GM19025 (cell line): Measurements from ENCODE around the gene SEMA3A.
A peak's percentile ranks its signal among the peaks of the same experiment; 100 is the strongest.

Experiments used
- ATAC-seq: cut with Tn5 transposase; IDR thresholded peaks from one replicate; pipeline ENCODE4 v1.9.1; 2021; ENCODE audit warnings: mild to moderate bottlenecking, low read depth, moderate library complexity; ENCODE audit not compliant: unreplicated experiment

Gene SEMA3A

DNA sequence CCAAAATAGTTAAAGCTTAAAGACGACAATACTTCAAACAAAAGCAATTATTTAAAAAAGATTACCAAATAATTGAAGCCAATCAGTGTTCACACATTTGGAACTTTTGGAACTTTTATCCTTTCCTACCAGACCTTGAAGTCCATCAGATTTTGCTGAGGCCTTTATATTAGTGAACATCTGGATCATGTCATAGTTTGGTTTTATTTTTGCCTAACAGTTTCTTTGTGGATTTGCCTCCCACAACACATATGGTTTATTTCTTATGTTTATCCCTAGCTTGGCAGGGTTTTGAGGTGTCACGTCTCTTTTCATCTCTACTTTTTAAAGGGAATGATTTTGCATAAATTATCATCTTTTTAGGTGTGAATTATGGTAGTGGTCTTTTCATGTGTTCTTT, 242.4 kb downstream of the SEMA3A start:
- ATAC-seq, result no peak

- no peak for ATAC-seq
Measured at GRCh38 chr7:83947260-83947659, 247.3 kb downstream of the SEMA3A start.

- no peak for ATAC-seq
Measured at GRCh38 chr7:83946801-83947200, 247.8 kb downstream of the SEMA3A start.

GRCh38 chr7:83941300-83941699, 253.3 kb downstream of the SEMA3A start:
- no peak for ATAC-seq

GRCh38 chr7:83937930-83938329, 256.7 kb downstream of the SEMA3A start:
- no peak for ATAC-seq

GRCh38 chr7:83936056-83936708, 258.4 kb downstream of the SEMA3A start:
- ATAC-seq, result peak; percentile 56

DNA sequence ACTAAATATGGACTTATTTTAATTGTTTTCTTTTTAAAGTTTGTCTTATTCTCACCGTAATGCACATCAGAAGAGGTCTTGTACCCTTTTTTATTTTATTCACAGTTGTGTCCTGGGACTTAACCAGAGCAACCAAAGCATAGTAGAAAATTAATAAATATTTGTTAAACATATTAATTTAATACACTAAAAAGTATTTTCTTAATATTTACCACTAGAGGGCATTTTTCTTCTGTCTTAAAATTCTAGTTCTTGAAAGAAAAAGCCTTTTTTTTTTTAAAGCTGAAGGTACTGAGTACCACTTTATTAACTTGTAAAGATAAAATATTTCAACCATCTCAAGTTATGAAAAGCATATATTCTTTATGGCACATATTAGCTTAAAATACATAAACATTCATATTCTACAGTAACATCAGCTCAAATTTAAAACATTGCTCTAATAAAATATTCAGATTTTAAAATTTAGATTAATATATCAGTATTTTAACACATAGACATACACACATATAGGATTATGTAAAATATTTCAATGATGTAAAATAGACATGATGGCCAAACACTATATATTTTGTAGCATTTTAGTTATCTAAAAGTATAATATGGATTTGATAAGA, 260.4 kb downstream of the SEMA3A start:
- no peak for ATAC-seq

DNA sequence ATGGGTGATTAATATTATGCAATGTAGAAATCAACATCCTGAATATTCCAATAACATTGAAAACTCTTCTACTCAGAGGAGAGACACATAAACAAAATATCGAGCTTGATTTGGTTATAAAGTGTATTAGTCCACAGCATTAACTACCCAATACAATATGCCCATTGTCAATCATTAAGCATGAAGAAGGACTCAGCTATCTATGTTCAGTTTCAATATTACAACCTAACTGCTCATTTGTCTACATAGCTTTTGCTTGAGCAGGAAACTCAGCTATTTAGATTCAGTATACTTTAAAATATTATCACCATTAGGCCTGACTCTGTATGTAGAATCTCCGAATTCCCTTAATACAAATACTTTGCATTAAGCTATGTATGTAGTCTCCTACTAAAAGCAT, 262.6 kb downstream of the SEMA3A start:
- ATAC-seq, result no peak

DNA sequence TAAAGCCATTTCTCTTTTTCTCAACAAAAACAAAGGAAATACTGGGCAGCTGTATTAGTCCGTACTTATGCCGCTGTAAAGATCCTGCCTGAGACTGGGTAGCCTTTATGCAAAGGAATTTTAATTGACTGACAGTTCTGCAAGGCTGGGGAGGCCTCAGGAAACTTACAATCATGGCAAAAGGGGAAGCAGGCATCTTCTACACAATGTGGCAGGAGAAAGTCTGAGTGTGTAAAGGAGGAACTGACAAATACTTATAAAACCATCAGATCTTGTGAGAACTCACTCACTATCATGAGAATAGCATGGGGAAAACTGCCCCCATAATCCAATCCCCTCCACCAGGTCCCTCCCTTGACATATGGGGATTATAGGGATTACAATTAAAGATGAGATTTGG, 264.3 kb downstream of the SEMA3A start:
- no peak for ATAC-seq

DNA sequence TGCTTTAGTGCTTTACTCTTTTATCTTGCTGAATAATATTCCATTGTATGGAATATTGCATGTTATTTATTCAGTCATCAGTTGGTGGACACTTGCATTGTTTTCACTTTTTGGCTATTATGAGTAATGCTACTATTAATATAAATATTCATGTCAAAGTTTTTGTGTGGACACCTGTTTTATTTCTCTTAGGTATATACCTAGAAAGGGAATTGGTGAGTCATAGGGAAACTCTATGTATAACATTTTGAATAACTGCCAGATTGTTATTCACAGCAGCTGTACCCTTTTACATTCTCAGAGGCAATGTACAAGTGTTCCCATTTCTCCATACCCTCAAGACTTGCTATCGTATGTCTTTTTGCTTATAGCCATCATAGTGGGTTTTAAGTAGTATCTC, 268.7 kb downstream of the SEMA3A start:
- no peak for ATAC-seq

GRCh38 chr7:83921941-83922607, 272.5 kb downstream of the SEMA3A start:
- no peak for ATAC-seq

GRCh38 chr7:83921271-83921940, 273.2 kb downstream of the SEMA3A start:
- ATAC-seq, result no peak

DNA sequence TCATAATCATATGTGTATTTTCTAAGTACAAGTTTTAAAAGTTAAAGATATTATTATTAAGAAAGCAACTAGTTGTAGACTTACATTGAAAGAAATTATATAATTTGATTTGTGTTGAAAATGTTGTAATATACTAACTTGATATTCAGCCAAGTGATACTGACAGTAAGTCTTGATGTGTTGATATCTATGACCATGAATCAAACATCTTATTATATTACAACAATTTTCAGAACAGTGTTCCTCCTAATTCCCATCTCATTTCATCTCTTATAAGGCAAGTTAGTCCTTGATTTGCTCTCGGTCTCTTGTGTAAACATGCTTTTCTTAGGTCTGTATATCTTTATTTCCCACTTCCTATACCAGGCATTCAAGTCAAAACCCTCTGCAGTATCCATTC, 276.4 kb downstream of the SEMA3A start:
- ATAC-seq, result no peak

DNA sequence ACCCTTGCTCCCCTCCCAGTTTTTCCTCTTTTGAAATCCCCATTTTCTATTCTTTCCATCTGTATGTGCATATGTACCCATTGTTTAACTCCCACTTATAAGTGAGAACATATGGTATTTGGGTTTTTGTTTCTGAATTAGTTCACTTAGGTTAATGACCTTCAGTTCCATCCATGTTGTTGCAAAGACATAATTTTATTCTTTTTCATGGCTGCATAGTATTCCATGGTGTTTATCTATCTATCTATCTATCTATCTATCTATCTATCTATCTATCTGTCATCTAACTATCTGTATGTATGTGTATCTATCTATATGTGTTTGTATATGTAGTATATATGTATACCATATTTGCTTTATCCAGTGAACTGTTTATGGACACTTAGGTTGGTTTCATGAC, 281.4 kb downstream of the SEMA3A start:
- ATAC-seq, result no peak

- ATAC-seq, result no peak
Measured at GRCh38 chr7:83908526-83908925, 286.1 kb downstream of the SEMA3A start.
